Occipital lobe (tissue), 2 donors: Measurements from ENCODE around the gene KANK2. TPM values are rescaled to one million over a fixed set of nuclear protein-coding genes. Genes with fewer than 3 reads are reported as not detected.

Experiments
- DNase-seq: peaks from one replicate; lab custom pipeline; 2025; lab: John Stamatoyannopoulos, UW
- total RNA-seq: library from RNA; depleted of rRNA; stranded (reverse); fragments of >200 nt; gene quantifications from one replicate; pipeline ENCODE4 v1.2.3, GENCODE V29; 2014

Gene KANK2
- total RNA-seq, 1 donor from 2014 or later, result 10.6 TPM

DNA sequence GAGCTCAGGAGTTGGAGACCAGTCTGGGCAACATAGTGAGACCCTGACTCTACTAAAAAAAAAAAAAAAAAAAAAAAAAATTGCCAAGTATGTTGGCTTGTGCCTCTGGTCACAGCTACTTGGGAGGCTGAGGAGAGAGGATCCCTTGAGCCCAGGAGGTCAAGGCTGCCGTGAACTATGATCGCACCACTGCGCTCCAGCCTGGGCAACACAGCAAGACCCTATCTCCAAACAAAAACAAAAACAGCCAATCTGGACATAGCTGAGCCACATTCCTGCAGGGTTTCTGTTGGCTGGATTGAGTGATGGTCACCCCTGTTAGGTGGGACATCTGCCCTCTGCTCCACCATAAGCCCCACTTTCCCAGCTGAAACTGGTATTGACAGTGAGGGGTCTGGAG is 28.5 kb upstream of the KANK2 start:
- no peak for DNase-seq

DNA sequence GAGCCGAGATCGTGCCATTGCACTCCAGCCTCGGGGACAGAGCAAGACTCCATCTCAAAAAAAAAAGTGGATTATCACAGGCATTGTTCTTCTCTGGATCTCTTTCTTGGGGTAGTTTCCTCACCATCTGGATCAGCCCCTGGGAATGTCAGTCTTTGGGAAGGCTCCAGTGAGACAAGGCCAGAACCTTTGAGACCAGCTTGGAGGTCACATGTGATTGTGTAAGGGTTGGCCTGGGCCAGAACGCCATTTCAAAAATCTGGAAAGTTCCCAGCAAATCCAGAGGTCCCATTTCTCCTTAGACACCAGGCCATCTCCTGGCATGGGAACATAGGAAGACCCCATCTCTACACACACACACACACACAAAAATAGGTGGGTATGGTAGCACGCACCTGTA is 27.8 kb upstream of the KANK2 start:
- no peak for DNase-seq

- DNase-seq, result no peak
Measured at GRCh38 chr19:11224429-11224828, 27.1 kb upstream of the KANK2 start.

DNA sequence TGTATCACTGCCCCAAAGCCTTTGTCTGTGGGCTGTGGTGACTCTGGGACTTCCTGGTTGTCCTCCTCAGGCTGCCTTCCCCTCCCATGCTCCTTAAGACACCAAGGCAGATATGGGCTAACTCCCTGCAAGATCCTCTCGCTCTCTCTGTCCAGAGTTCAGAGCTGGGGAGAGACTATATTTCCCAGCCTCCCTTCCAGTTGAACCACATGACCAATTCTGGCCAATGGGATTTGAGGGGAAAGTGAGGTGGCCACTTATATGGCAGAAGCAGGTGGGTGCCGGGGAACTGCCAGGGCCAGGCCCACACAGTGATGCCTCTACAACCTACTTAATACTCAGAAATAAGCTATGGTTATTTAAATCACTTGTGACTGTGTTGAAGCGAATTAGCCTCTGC is 25.9 kb upstream of the KANK2 start:
- DNase-seq, result no peak

DNA sequence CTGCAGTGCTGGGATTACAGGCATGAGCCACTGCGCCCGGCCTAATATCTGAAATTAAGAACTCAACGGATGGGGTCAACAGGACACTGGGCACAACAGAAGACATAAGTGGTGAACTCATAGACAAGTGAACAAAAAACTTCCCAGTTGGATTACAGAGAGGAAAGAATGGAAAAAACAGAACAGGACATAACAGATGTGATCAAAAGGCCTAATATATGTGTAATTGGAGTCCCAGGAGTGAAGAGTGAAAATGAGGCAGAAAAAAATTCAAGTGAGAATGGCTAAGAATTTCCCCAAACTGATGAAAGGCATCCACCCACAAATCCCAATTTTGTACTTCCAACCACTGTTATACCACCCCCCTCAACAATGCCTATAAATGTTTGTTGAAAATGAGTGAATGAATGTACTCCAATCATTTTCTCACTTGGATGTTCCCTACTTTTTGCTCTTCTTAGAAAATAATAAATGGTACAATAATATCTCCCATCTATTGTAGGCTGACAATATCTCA is 23.8 kb upstream of the KANK2 start:
- DNase-seq, result no peak

- no peak for DNase-seq
Measured at GRCh38 chr19:11214387-11214786, 17.0 kb upstream of the KANK2 start.

GRCh38 chr19:11210656-11210928 is 13.2 kb upstream of the KANK2 start:
- no peak for DNase-seq

- DNase-seq, result no peak
Measured at GRCh38 chr19:11209839-11210655, 12.7 kb upstream of the KANK2 start.

- no peak for DNase-seq
Measured at GRCh38 chr19:11208561-11209471, 11.5 kb upstream of the KANK2 start.

DNA sequence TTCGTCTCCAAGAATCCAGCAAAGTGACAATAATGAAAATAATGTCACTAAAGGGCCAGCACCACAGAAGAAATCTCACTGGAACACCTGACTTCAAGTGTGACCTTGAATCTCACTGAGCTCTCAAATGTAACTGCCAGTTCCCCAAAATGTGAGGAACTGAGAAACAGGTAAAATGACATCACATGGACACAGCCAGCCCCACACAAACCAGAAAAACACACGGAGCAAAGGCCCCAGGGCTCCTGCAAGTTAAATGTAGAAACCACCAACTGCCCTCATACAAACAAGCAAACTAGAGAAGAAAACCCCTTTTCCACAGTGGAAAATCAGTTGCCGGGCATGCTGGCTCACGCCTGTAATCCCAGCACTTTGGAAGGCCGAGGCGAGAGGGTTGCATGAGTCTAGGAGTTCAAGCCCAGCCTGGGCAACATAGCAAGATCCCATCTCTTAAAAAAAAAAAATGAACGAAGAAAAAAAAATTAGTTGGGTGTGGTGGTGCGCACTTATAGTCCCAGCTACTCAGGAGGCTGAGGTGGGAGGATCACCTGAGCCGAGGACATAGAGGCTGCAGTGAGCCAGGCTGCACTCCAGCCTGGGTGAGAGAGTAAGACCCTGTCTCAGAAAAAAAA is 8.7 kb upstream of the KANK2 start:
- DNase-seq, result no peak

GRCh38 chr19:11204943-11205349 is 7.6 kb upstream of the KANK2 start:
- no peak for DNase-seq

GRCh38 chr19:11204076-11204602 is 6.8 kb upstream of the KANK2 start:
- no peak for DNase-seq

- DNase-seq, result peak; percentile 70
Measured at GRCh38 chr19:11203194-11204075, 6.1 kb upstream of the KANK2 start.

DNA sequence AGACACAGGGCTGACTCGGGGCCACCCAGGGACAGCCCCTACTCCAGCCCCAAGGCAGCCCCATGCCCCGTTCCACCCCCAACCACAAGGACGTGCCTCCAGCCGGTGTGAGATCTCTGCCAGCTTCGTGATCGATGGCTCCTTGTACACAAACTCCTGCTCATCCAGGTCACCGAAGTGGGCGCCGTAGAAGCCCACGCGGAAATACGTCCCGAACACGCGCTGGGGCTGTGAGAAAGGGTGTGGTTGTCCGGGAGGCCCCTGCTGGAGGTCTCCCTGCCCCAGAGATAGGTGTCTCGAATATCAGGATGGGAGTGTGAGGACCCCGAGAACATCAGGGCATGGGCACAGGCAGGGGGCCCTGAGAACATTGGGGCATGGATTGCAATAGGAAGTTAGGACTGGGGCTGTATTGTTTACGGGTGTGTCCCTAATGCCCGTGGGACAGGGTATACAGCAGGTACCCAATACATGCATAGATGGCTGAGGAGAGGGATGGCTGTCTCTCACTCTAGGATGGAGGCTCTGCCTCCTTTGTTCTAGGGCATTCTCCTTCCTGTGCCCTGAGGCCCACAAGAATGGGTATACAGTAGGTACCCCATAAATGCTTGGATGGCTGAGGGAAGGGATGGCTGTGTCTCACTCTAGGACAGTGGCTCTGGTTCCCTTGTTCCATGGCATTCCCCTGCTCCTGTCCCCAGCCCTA is 5.3 kb upstream of the KANK2 start:
- DNase-seq, result no peak

DNA sequence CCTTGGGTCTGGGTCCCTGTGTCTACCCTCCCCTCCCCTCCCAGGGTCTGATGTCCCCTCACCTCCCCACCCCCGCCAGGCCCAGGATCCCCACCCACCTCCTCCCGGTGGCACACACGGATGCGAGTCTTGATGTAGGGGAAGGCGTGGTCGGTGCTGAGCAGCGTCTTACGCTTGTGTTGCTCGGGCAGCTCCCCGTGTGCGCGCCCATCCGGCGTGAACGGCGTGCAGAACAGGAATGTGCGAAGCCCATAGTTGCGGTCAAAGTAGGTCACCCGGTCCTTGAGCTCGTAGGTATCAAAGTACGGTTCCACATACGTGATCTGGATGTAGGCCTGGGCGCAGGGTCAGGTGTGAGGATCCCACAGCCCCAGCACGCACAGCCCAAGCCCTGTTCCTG is 4.4 kb upstream of the KANK2 start:
- no peak for DNase-seq

DNA sequence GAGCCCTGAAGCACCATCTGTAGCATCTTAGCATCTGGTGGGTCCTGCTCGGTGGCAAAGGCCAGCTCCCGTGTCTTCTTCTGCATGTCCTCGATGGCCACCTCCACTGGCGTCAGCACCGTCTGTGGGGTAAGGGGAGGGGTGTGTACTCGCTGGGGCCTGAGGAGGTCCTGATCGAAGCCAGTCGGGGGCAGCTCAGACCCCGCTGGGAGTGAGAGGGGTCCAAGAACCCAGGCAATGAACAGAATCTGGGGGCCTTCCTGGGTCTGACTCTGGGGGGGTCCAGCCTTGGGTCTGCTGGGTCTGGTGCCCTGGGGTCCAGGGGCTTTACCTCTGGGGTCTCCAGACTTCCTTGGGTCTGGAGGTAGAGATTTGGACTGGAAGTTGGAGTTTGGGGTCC is 3.6 kb upstream of the KANK2 start:
- DNase-seq, result no peak

- no peak for DNase-seq
Measured at GRCh38 chr19:11200015-11200574, 2.8 kb upstream of the KANK2 start.

- no peak for DNase-seq
Measured at GRCh38 chr19:11199517-11199916, 2.2 kb upstream of the KANK2 start.

DNA sequence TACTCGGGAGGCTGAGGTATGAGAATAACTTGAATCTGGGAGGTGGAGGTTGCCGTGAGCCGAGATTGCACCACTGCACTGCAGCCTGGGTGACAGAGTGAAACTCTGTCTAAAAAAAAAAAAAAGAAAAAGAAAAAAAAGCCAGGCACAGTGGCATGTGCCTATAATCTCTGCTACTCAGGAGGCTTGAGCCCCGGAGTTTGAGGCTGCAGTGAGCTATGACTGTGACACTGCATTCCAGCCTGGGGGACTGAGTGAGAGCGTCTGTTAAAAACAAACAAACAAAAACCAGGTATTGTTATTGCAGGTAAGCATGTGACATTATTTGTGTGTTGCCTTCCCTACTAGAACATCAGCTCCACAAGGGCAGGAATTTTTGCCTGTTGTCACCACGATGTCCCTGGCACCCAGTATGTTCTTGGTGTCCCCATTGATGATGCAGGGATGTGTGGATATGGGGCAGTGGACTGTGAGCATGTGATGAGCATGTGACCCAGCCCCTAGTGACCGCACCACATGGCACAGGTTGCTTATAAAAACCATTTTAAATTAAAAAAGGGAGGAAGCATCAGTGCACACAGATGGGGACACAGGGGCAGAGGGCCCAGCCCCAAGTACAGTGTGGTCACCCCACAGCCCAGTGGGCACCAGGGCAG is 1.6 kb upstream of the KANK2 start:
- no peak for DNase-seq
